Uterus (tissue), 4 donors: Measurements from ENCODE around the gene ADAM10. TPM values are rescaled to one million over a fixed set of nuclear protein-coding genes. Genes with fewer than 3 reads are reported as not detected.

Source experiments
- DNase-seq, 2 donors: peaks; one replicate each; pipeline ENCODE4 v3.0.0-alpha.2; 2019 to 2020
- H3K27ac ChIP-seq, 2 donors: fragments of 200-600 bp; sonication (generic); 1 replicate in 1 of 2; 2 replicates in 1 of 2; pipeline ENCODE4 v1.5.1; 2016 to 2018
- H3K27me3 ChIP-seq, 2 donors: fragments of 200-600 bp; sonication (generic); one replicate each; pipeline ENCODE4 v1.5.1; 2018 to 2019; ENCODE audit warnings: control low read depth in 1 of 2
- H3K36me3 ChIP-seq, 2 donors: fragments of 200-600 bp; sonication (generic); one replicate each; pipeline ENCODE4 v1.5.1; 2019; ENCODE audit warnings: control low read depth in 1 of 2
- H3K4me1 ChIP-seq, 2 donors: fragments of 200-600 bp; sonication (generic); one replicate each; pipeline ENCODE4 v1.5.1; 2018 to 2019; ENCODE audit warnings: control low read depth in 1 of 2
- H3K4me3 ChIP-seq, 2 donors: fragments of 200-600 bp; sonication (generic); 1 replicate in 1 of 2; 2 replicates in 1 of 2; pipeline ENCODE4 v1.5.1; 2018 to 2019; ENCODE audit warnings: mild to moderate bottlenecking in 1 of 2
- H3K9me3 ChIP-seq, 2 donors: fragments of 200-600 bp; sonication (generic); one replicate each; pipeline ENCODE4 v1.5.1; 2019; ENCODE audit warnings: control low read depth in 1 of 2
- CTCF ChIP-seq, 4 experiments: fragments of 200-600 bp in 2 of 4; fragments of 450-650 bp in 2 of 4; sonication (generic) in 2 of 4; IDR thresholded peaks; one replicate each; pipeline ENCODE4 v1.5.1; 2016 to 2019; ENCODE audit warnings: antibody characterized with exemption in 4 of 4, mild to moderate bottlenecking in 2 of 4, moderate library complexity in 1 of 4
- POLR2A ChIP-seq, 2 donors: fragments of 450-650 bp; IDR thresholded peaks; one replicate each; pipeline ENCODE4 v1.6.1; 2016; ENCODE audit warnings: antibody characterized with exemption in 2 of 2, mild to moderate bottlenecking in 1 of 2, moderate library complexity in 1 of 2
- intact Hi-C: fragments of 100-400 bp; cut with DNase I; formaldehyde crosslinking; loops from one replicate; pipeline ENCODE4 v1.15.1; 2023; ENCODE audit warnings: low total_unique reads
- total RNA-seq, 4 donors: library from RNA; depleted of rRNA in 3 of 4; stranded (reverse); fragments of >200 nt in 3 of 4; gene quantifications; one replicate each; pipeline versions ENCODE4 v1.1.0 to v1.2.4, GENCODE V29; 2014 to 2023
- donor health status: DM: yes; HTN: yes; CAD: no.

ADAM10 gene
- total RNA-seq, 4 donors from 2014 or later = 41.8 to 208 (median 110) TPM

GRCh38 chr15:58707397-58707796, 42.1 kb downstream of the ADAM10 start:
- H3K4me1 ChIP-seq = no peaks in the 10 kb centered on the region
- no peak overlapping the region for H3K27ac ChIP-seq
- no peak overlapping the region for H3K4me3 ChIP-seq
- H3K27me3 ChIP-seq = no peaks in the 10 kb centered on the region
- intact Hi-C loops = no loop called here
- no peaks in the 10 kb centered on the region for H3K36me3 ChIP-seq
- no peaks in the 10 kb centered on the region for H3K9me3 ChIP-seq
- DNase-seq = no peak
- TF ChIP-seq POLR2A (IDR thresholded peaks at IDR 0.05) (no peak), CTCF (IDR thresholded peaks at IDR 0.05) (no peak)

DNA sequence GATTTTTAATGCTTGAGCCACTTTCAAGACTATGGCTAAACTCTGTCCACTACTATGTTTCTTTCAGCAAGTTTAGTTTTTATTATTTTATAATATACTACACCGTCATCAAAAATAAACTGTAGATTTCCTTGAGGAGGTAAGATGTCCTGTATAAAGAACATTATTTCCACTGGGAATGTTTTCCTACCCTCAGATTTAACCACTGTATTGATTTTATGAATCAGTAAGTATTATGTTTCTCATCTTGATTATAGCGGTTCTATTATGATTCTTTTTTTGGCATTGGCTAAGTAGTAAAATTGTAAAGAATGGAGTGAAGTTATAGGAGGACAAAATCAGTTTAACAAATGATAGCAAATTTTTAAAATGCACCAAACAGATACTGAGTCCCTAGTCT, 44.4 kb downstream of the ADAM10 start:
- H3K27me3 ChIP-seq = no peaks in the 10 kb centered on the region
- H3K9me3 ChIP-seq = no peaks in the 10 kb centered on the region
- no peaks in the 10 kb centered on the region for H3K36me3 ChIP-seq
- TF ChIP-seq CTCF (IDR thresholded peaks at IDR 0.05) (no peak), POLR2A (IDR thresholded peaks at IDR 0.05) (no peak)
- H3K27ac ChIP-seq = no peak overlapping the region
- DNase-seq = no peak
- intact Hi-C loops = no loop called here
- H3K4me1 ChIP-seq = no peaks in the 10 kb centered on the region
- no peak overlapping the region for H3K4me3 ChIP-seq

DNA sequence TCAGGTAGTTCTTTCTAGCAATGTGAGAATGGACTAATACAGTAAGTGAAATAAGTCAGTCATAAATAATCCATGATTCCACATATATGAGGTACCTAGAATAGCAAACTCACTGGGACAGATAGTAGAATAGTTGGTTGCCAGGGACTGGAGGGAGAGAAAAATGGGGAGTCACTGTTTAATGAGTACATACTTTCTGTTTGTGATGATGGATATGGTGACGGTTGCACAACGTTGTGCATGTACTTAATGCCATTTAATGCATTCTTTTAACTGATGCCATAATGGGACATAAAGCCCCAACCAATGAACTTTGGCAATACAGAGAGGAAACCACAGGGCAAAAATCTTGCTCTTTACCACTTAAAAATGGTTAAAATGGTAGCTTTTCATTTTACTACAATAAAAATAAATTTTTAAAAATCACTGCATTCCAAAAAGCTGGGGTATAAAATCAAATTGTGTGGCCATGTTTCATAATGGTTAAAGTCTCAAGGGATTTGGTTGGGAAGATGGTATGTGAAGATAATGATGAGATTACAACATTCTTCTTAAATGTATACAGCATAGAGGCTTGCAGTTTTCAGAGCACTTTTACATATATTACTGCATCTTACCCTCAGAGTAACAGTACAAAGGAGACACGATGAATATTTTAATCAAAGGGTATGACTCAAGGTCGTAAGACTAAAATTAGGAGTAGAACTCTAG, 45.2 kb downstream of the ADAM10 start:
- no peak for TF ChIP-seq CTCF (IDR thresholded peaks at IDR 0.05)
- no peak for TF ChIP-seq POLR2A (IDR thresholded peaks at IDR 0.05)
- DNase-seq = no peak
- intact Hi-C loops = no loop called here
- H3K27ac ChIP-seq = no peak overlapping the region
- H3K9me3 ChIP-seq = no peaks in the 10 kb centered on the region
- H3K4me1 ChIP-seq = no peaks in the 10 kb centered on the region
- no peaks in the 10 kb centered on the region for H3K27me3 ChIP-seq
- no peaks in the 10 kb centered on the region for H3K36me3 ChIP-seq
- H3K4me3 ChIP-seq = no peak overlapping the region

GRCh38 chr15:58703610-58704009, 45.9 kb downstream of the ADAM10 start:
- no peak for DNase-seq
- no peaks in the 10 kb centered on the region for H3K36me3 ChIP-seq
- H3K27ac ChIP-seq = no peak overlapping the region
- intact Hi-C loops = no loop called here
- H3K9me3 ChIP-seq = no peaks in the 10 kb centered on the region
- H3K4me3 ChIP-seq = no peak overlapping the region
- no peak for TF ChIP-seq POLR2A (IDR thresholded peaks at IDR 0.05)
- no peak for TF ChIP-seq CTCF (IDR thresholded peaks at IDR 0.05)
- no peaks in the 10 kb centered on the region for H3K4me1 ChIP-seq
- H3K27me3 ChIP-seq = no peaks in the 10 kb centered on the region

- intact Hi-C loops = no loop called here
- H3K4me1 ChIP-seq = no peaks in the 10 kb centered on the region
- no peaks in the 10 kb centered on the region for H3K36me3 ChIP-seq
- DNase-seq = no peak
- no peaks in the 10 kb centered on the region for H3K27me3 ChIP-seq
- H3K9me3 ChIP-seq = no peaks in the 10 kb centered on the region
- H3K27ac ChIP-seq = no peak overlapping the region
- TF ChIP-seq POLR2A (IDR thresholded peaks at IDR 0.05) = no peak
- TF ChIP-seq CTCF (IDR thresholded peaks at IDR 0.05) = no peak
- no peak overlapping the region for H3K4me3 ChIP-seq
These were observed 47.3 kb downstream of the ADAM10 start for GRCh38 chr15:58702233-58702632.
